HEK293 (cell line): ENCODE results near the gene TNKS2.

ENCODE experiments used
- CTCF ChIP-seq: fragments of 450-650 bp; formaldehyde crosslinking; IDR thresholded peaks from 2 replicates; pipeline ENCODE4 v1.5.1; 2016; ENCODE audit warnings: missing biosample characterization, missing genetic modification characterization
- GLI2 ChIP-seq: fragments of 450-650 bp; formaldehyde crosslinking; IDR thresholded peaks from 2 replicates; pipeline ENCODE4; 2017; ENCODE audit warnings: missing biosample characterization, missing genetic modification characterization, low read depth, borderline replicate concordance
- MYNN ChIP-seq: fragments of 450-650 bp; formaldehyde crosslinking; IDR thresholded peaks from 2 replicates; pipeline ENCODE4 v1.5.1; 2016; ENCODE audit warnings: missing biosample characterization, missing genetic modification characterization, borderline replicate concordance
- RBAK ChIP-seq: fragments of 450-650 bp; formaldehyde crosslinking; IDR thresholded peaks from 2 replicates; pipeline ENCODE4 v1.5.1; 2016; ENCODE audit warnings: missing biosample characterization, missing genetic modification characterization
- SP2 ChIP-seq: fragments of 450-650 bp; formaldehyde crosslinking; IDR thresholded peaks from 2 replicates; pipeline ENCODE4 v1.5.1; 2016; ENCODE audit warnings: missing biosample characterization, missing genetic modification characterization
- SP3 ChIP-seq: fragments of 450-650 bp; formaldehyde crosslinking; IDR thresholded peaks from 2 replicates; pipeline ENCODE4 v1.5.1; 2016; ENCODE audit warnings: missing biosample characterization, missing genetic modification characterization
- ZBTB1 ChIP-seq: fragments of 450-650 bp; formaldehyde crosslinking; IDR thresholded peaks from 2 replicates; pipeline ENCODE4 v1.5.1; 2016; ENCODE audit warnings: missing biosample characterization, missing genetic modification characterization
- ZBTB17 ChIP-seq: fragments of 450-650 bp; formaldehyde crosslinking; IDR thresholded peaks from 2 replicates; pipeline ENCODE4 v1.5.1; 2016; ENCODE audit warnings: missing biosample characterization, missing genetic modification characterization
- ZBTB48 ChIP-seq: fragments of 450-650 bp; formaldehyde crosslinking; IDR thresholded peaks from 2 replicates; pipeline ENCODE4 v1.5.1; 2016; ENCODE audit warnings: missing biosample characterization, missing genetic modification characterization
- ZBTB49 ChIP-seq: fragments of 450-650 bp; formaldehyde crosslinking; IDR thresholded peaks from 2 replicates; pipeline ENCODE4 v1.5.1; 2016; ENCODE audit warnings: missing biosample characterization, missing genetic modification characterization, low read depth
- ZNF121 ChIP-seq: fragments of 450-650 bp; formaldehyde crosslinking; IDR thresholded peaks from 2 replicates; pipeline ENCODE4 v1.5.1; 2016; ENCODE audit warnings: missing biosample characterization, missing genetic modification characterization
- ZNF501 ChIP-seq: fragments of 450-650 bp; formaldehyde crosslinking; IDR thresholded peaks from 2 replicates; pipeline ENCODE4 v1.5.1; 2016; ENCODE audit warnings: missing biosample characterization, missing genetic modification characterization
- TF ChIP-seq, protein P1 (sequence below): fragments of 450-650 bp; formaldehyde crosslinking; IDR thresholded peaks from 2 replicates; pipeline ENCODE4 v1.5.1; 2016; ENCODE audit warnings: missing biosample characterization, missing genetic modification characterization
- TF ChIP-seq, protein P2 (sequence below): fragments of 450-650 bp; formaldehyde crosslinking; optimal IDR thresholded peaks from 2 replicates; pipeline ENCODE3; 2016; ENCODE audit warnings: missing biosample characterization, mild to moderate bottlenecking, missing genetic modification characterization

GRCh38 chr10:91762878-91763277 lies 35.3 kb upstream of the TNKS2 start:
- TF ChIP-seq MYNN (tag by site-specific recombination) (no peak), GLI2 (tag by site-specific recombination) (no peak), ZNF121 (tag by site-specific recombination) (no peak), CTCF (no peak), ZBTB1 (tag by site-specific recombination) (no peak), ZBTB17 (no peak), ZNF501 (tag by site-specific recombination) (no peak), SP2 (tag by site-specific recombination) (no peak), ZBTB48 (tag by site-specific recombination) (no peak), SP3 (tag by site-specific recombination) (no peak), ZBTB49 (tag by site-specific recombination) (no peak), RBAK (tag by site-specific recombination) (no peak)
- TF ChIP-seq, protein P1, sequence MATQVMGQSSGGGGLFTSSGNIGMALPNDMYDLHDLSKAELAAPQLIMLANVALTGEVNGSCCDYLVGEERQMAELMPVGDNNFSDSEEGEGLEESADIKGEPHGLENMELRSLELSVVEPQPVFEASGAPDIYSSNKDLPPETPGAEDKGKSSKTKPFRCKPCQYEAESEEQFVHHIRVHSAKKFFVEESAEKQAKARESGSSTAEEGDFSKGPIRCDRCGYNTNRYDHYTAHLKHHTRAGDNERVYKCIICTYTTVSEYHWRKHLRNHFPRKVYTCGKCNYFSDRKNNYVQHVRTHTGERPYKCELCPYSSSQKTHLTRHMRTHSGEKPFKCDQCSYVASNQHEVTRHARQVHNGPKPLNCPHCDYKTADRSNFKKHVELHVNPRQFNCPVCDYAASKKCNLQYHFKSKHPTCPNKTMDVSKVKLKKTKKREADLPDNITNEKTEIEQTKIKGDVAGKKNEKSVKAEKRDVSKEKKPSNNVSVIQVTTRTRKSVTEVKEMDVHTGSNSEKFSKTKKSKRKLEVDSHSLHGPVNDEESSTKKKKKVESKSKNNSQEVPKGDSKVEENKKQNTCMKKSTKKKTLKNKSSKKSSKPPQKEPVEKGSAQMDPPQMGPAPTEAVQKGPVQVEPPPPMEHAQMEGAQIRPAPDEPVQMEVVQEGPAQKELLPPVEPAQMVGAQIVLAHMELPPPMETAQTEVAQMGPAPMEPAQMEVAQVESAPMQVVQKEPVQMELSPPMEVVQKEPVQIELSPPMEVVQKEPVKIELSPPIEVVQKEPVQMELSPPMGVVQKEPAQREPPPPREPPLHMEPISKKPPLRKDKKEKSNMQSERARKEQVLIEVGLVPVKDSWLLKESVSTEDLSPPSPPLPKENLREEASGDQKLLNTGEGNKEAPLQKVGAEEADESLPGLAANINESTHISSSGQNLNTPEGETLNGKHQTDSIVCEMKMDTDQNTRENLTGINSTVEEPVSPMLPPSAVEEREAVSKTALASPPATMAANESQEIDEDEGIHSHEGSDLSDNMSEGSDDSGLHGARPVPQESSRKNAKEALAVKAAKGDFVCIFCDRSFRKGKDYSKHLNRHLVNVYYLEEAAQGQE (tag by site-specific recombination) = no peak
- TF ChIP-seq, protein P2, sequence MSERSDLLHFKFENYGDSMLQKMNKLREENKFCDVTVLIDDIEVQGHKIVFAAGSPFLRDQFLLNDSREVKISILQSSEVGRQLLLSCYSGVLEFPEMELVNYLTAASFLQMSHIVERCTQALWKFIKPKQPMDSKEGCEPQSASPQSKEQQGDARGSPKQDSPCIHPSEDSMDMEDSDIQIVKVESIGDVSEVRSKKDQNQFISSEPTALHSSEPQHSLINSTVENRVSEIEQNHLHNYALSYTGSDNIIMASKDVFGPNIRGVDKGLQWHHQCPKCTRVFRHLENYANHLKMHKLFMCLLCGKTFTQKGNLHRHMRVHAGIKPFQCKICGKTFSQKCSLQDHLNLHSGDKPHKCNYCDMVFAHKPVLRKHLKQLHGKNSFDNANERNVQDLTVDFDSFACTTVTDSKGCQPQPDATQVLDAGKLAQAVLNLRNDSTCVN = no peak
